ENCODE measurements around the gene CFAP20DC.

DNA sequence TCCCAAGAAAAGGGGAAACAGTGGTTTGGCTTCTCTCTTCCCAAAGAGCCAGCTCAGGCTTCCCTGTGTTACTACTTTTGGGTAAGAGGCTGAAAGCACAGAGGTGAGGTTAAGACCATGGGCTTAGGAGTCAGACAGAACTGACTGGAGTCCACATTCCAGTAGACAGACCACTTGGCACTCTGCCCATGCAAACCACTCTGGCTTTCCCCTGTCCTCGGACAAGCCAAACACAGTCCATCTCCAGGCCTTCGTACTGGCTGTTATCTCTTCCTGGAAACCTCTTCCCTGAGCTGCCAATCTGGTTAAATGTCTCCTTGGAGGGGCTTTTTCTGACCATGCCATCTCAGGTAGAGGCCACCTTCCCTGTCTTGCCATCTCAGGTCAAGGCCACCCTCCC, 330.1 kb downstream of the CFAP20DC start:
- no peak for TF ChIP-seq CTCF (IDR thresholded peaks at IDR 0.05; ENCODE audit: low read length)
- TF ChIP-seq EZH2phosphoT487 (IDR thresholded peaks at IDR 0.05; ENCODE audit: low read length) = no peak
